Smooth muscle cell (in vitro differentiated cells): ENCODE results near the gene POLE2. TPM values are rescaled to one million over a fixed set of nuclear protein-coding genes. Genes with fewer than 3 reads are reported as not detected.

Experiments
- DNase-seq: peaks from one replicate; lab custom pipeline; 2025; ENCODE audit not compliant: unreplicated experiment; lab: John Stamatoyannopoulos, UW
- H2AFZ ChIP-seq: fragments of 200-600 bp; sonication (generic); 2 replicates; pipeline ENCODE4 v1.6.0; 2016; ENCODE audit warnings: antibody characterized with exemption, low read depth, mild to moderate bottlenecking
- H3F3A ChIP-seq: fragments of 200-600 bp; sonication (generic); 2 replicates; pipeline ENCODE4 v1.6.0; 2017; ENCODE audit warnings: antibody characterized with exemption, low read depth
- H3K27ac ChIP-seq: fragments of 200-600 bp; sonication (generic); 2 replicates; pipeline ENCODE4 v1.5.1; 2016; ENCODE audit warnings: low read depth, mild to moderate bottlenecking
- H3K27me3 ChIP-seq: fragments of 200-600 bp; sonication (generic); 2 replicates; pipeline ENCODE4 v1.6.1; 2016; ENCODE audit warnings: low read depth, mild to moderate bottlenecking
- H3K36me3 ChIP-seq: fragments of 200-600 bp; sonication (generic); 2 replicates; pipeline ENCODE4 v1.5.1; 2016; ENCODE audit warnings: low read depth
- H3K4me1 ChIP-seq: fragments of 200-600 bp; sonication (generic); 2 replicates; pipeline ENCODE4 v1.5.1; 2016; ENCODE audit warnings: low read depth
- H3K4me2 ChIP-seq: fragments of 200-600 bp; sonication (generic); 2 replicates; pipeline ENCODE4 v1.6.0; 2016; ENCODE audit warnings: mild to moderate bottlenecking
- H3K4me3 ChIP-seq: fragments of 200-600 bp; sonication (generic); 2 replicates; pipeline ENCODE4 v1.5.1; 2016; ENCODE audit warnings: mild to moderate bottlenecking
- H3K79me2 ChIP-seq: fragments of 200-600 bp; sonication (generic); 2 replicates; pipeline ENCODE4 v1.6.0; 2016; ENCODE audit warnings: low read depth, mild to moderate bottlenecking
- H3K9ac ChIP-seq: fragments of 200-600 bp; sonication (generic); 2 replicates; pipeline ENCODE4 v1.6.0; 2016; ENCODE audit warnings: low read depth
- H3K9me3 ChIP-seq: fragments of 200-600 bp; sonication (generic); replicated peaks from 2 replicates; pipeline ENCODE4 v1.5.1; 2016; ENCODE audit warnings: low read depth
- H4K20me1 ChIP-seq: fragments of 200-600 bp; sonication (generic); 2 replicates; pipeline ENCODE4 v1.6.0; 2016; ENCODE audit warnings: low read depth
- whole genome bisulfite sequencing: methylation state at CpG from one replicate; pipeline ENCODE4 v1.1.7; 2016; ENCODE audit warnings: low lambda C conversion rate; 5-methylcytosine and 5-hydroxymethylcytosine counted together
- polyA plus RNA-seq: library from polyadenylated mRNA; unstranded; fragments of >200 nt; fragmentation: Nextera tagmentation; extraction: Ambion mirVana; gene quantifications from 2 replicates; pipeline ENCODE4 v1.2.1, GENCODE V29; 2016
- total RNA-seq: library from RNA; depleted of rRNA; stranded (reverse); fragments of >200 nt; gene quantifications from 2 replicates; pipeline ENCODE4 v1.2.3, GENCODE V29; 2014
- TF ChIP-seq, protein P1 (sequence below): fragments of 200-600 bp; sonication (generic); IDR thresholded peaks from 2 replicates; pipeline ENCODE4 v1.5.1; 2017; ENCODE audit warnings: borderline replicate concordance, mild to moderate bottlenecking, antibody characterized with exemption; ENCODE audit not compliant: insufficient read depth, poor library complexity, severe bottlenecking

Gene POLE2
- total and polyA plus RNA-seq, 2 experiments from 2014 or later, result 7.5 to 9.6 TPM

DNA sequence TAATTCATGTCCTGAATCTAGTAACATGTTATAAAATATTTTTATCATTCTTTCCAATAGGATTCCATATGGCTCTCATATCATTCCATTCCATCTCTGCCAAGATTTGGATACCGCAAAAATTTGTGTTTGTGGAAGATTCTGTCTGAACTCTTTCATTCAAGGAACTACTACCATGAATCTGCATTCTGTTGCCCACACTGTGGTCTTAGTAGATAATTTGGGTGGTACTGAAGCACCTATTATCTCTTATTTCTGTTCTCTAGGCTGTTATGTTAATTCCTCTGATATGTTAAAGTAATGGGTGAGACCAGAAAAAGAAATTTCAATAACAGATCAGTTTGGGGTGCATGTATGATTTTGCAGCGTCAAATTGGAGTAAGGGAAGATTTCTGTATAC, 73.8 kb downstream of the POLE2 start:
- Histone ChIP-seq H3K9ac (no peak overlapping the region), H3K4me2 (no peak overlapping the region), H3K4me3 (no peak overlapping the region), H4K20me1 (peaks cover 23% of the 10 kb centered on the region), H3K4me1 (peaks cover 10% of the 10 kb centered on the region), H3K9me3 (no peaks in the 10 kb centered on the region), H3K36me3 (no peaks in the 10 kb centered on the region), H2AFZ (no peak overlapping the region), H3K27ac (no peak overlapping the region), H3F3A (peaks cover 12% of the 10 kb centered on the region), H3K27me3 (no peaks in the 10 kb centered on the region), H3K79me2 (peaks cover 13% of the 10 kb centered on the region)
- no peak for DNase-seq
- WGBS, result 100% methylated on average over 2 of the region's 2 CpGs
- TF ChIP-seq, protein P1, sequence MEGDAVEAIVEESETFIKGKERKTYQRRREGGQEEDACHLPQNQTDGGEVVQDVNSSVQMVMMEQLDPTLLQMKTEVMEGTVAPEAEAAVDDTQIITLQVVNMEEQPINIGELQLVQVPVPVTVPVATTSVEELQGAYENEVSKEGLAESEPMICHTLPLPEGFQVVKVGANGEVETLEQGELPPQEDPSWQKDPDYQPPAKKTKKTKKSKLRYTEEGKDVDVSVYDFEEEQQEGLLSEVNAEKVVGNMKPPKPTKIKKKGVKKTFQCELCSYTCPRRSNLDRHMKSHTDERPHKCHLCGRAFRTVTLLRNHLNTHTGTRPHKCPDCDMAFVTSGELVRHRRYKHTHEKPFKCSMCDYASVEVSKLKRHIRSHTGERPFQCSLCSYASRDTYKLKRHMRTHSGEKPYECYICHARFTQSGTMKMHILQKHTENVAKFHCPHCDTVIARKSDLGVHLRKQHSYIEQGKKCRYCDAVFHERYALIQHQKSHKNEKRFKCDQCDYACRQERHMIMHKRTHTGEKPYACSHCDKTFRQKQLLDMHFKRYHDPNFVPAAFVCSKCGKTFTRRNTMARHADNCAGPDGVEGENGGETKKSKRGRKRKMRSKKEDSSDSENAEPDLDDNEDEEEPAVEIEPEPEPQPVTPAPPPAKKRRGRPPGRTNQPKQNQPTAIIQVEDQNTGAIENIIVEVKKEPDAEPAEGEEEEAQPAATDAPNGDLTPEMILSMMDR, result no peak

DNA sequence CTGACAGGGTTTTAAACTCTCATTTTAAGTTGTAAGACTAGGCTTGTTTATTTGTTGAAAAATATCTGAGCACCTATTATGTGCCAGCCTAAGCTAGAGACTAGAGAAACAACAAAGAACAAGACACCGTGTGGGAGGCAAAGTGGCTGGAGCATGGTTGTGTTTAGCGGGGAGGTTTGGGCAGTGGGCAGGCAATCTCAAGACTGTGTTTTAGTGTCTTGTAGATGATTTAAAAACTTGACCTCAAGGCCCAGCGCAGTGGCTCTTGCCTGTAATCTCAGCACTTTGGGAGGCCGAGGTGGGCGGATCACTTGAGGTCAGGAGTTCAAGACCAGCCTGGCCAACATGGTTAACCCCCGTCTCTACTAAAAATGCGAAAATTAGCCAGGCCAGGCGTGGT, 75.3 kb downstream of the POLE2 start:
- no peaks in the 10 kb centered on the region for H3K9me3 ChIP-seq
- DNase-seq, result no peak
- H3K36me3 ChIP-seq, result no peaks in the 10 kb centered on the region
- no peaks in the 10 kb centered on the region for H3F3A ChIP-seq
- H3K4me3 ChIP-seq, result no peak overlapping the region
- no peak overlapping the region for H3K4me2 ChIP-seq
- TF ChIP-seq, protein P1, result no peak
- no peak overlapping the region for H3K27ac ChIP-seq
- WGBS, result 85% methylated on average over 8 of the region's 8 CpGs
- peaks cover 8% of the 10 kb centered on the region for H4K20me1 ChIP-seq
- H3K9ac ChIP-seq, result no peak overlapping the region
- H3K27me3 ChIP-seq, result no peaks in the 10 kb centered on the region
- no peaks in the 10 kb centered on the region for H3K4me1 ChIP-seq
- H2AFZ ChIP-seq, result no peak overlapping the region
- no peaks in the 10 kb centered on the region for H3K79me2 ChIP-seq

DNA sequence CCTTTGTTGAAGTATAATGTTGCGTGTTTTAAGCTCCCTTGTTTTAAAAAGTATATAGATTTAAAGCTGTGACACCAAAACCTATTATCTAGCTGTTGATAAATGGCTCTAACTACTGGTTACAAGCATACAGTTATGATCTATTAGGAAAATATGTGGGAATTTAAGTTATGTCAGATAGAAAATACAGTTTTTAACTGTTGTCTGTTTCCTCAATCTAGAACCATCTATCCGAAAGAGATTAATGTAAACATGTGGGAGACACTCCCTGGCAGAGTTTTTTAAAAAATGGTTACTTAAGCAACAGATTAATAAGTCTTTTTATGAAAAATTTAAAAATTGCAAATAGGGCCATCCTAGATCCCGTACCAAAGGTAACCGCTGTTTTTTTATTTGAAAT, 75.8 kb downstream of the POLE2 start:
- Histone ChIP-seq H3F3A (no peaks in the 10 kb centered on the region), H3K27ac (no peak overlapping the region), H3K79me2 (no peaks in the 10 kb centered on the region), H3K4me1 (no peaks in the 10 kb centered on the region), H3K27me3 (no peaks in the 10 kb centered on the region), H4K20me1 (peaks cover 5% of the 10 kb centered on the region), H2AFZ (no peak overlapping the region), H3K4me3 (no peak overlapping the region), H3K4me2 (no peak overlapping the region), H3K9ac (no peak overlapping the region), H3K9me3 (no peaks in the 10 kb centered on the region), H3K36me3 (no peaks in the 10 kb centered on the region)
- TF ChIP-seq, protein P1, result no peak
- WGBS, result 82% methylated on average over 4 of the region's 4 CpGs
- DNase-seq, result no peak

DNA sequence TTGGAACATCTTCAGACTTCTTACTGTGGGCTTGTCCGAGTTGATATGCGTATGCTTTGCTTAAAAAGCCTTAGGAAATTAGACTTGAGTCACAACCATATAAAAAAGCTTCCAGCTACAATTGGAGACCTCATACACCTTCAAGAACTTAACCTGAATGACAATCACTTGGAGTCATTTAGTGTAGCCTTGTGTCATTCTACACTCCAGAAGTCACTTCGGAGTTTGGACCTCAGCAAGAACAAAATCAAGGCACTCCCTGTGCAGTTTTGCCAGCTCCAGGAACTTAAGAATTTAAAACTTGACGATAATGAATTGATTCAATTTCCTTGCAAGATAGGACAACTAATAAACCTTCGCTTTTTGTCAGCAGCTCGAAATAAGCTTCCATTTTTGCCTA, 80.4 kb downstream of the POLE2 start:
- Histone ChIP-seq H4K20me1 (no peaks in the 10 kb centered on the region), H3K36me3 (no peaks in the 10 kb centered on the region), H3K4me2 (no peak overlapping the region), H3K79me2 (no peaks in the 10 kb centered on the region), H3K27me3 (no peaks in the 10 kb centered on the region), H3K4me3 (no peak overlapping the region), H3F3A (no peaks in the 10 kb centered on the region), H3K9ac (no peak overlapping the region), H3K9me3 (no peaks in the 10 kb centered on the region), H2AFZ (no peak overlapping the region), H3K27ac (no peak overlapping the region), H3K4me1 (no peaks in the 10 kb centered on the region)
- no peak for DNase-seq
- TF ChIP-seq, protein P1, result no peak
- WGBS, result 80% methylated on average over 6 of the region's 6 CpGs
